WTC11 (cell line): Measurements from ENCODE around the gene EIF4E1B. TPM values are rescaled to one million over a fixed set of nuclear protein-coding genes. Genes with fewer than 3 reads are reported as not detected.

ENCODE experiments used
- ATAC-seq: fragments of 200-7000 bp; cut with Tn5 transposase; 2 replicates; pipeline ENCODE4 v1.10.0; 2021; ENCODE audit warnings: mild to moderate bottlenecking, moderate library complexity
- CTCF ChIA-PET: fragments of 300-600 bp; sonication (Branson Sonifier 250); formaldehyde crosslinking; loops from one replicate; lab custom pipeline; 2021; ENCODE audit warnings: antibody characterized with exemption; lab: Charles Lee
- POLR2A ChIA-PET: fragments of 350-600 bp; sonication (Branson Sonifier 250); formaldehyde crosslinking; loops from one replicate; lab custom pipeline; 2021; ENCODE audit warnings: antibody characterized with exemption; lab: Charles Lee
- DNase-seq: peaks from one replicate; pipeline ENCODE4 v3.0.0; 2021; ENCODE audit warnings: low spot score
- H3K27ac Mint-ChIP-seq: 2 replicates; pipeline ENCODE4 v1.8.0; 2021; ENCODE audit warnings: mixed read lengths
- H3K27me3 Mint-ChIP-seq: 2 replicates; pipeline ENCODE4 v1.8.0; 2021; ENCODE audit warnings: low read depth, mild to moderate bottlenecking, moderate library complexity, mixed read lengths
- H3K36me3 Mint-ChIP-seq: 2 replicates; pipeline ENCODE4 v1.8.0; 2021; ENCODE audit warnings: mixed read lengths
- H3K4me1 Mint-ChIP-seq: 2 replicates; pipeline ENCODE4 v1.8.0; 2022; ENCODE audit warnings: mixed read lengths
- H3K4me3 Mint-ChIP-seq: 2 replicates; pipeline ENCODE4 v1.8.0; 2021; ENCODE audit warnings: mild to moderate bottlenecking, moderate library complexity, mixed read lengths
- H3K9me3 Mint-ChIP-seq: 2 replicates; pipeline ENCODE4 v1.8.0; 2021; ENCODE audit warnings: mixed read lengths
- AFF4 ChIP-seq: sonication (generic); formaldehyde crosslinking; IDR thresholded peaks from 2 replicates; pipeline ENCODE4 v1.8.1; 2023; ENCODE audit warnings: mild to moderate bottlenecking, missing genetic modification reagents, borderline replicate concordance
- CREM ChIP-seq: sonication (generic); formaldehyde crosslinking; IDR thresholded peaks from 2 replicates; pipeline ENCODE4 v1.8.1; 2022; ENCODE audit warnings: mild to moderate bottlenecking, missing genetic modification reagents, moderate library complexity
- E2F4 ChIP-seq: sonication (generic); formaldehyde crosslinking; IDR thresholded peaks from 2 replicates; pipeline ENCODE4 v1.8.1; 2022; ENCODE audit warnings: low read depth, mild to moderate bottlenecking, moderate library complexity, missing genetic modification reagents, borderline replicate concordance
- ERG ChIP-seq: fragments of 250-450 bp; sonication (Bioruptor Pico); IDR thresholded peaks from 2 replicates; pipeline ENCODE4 v1.8.0; 2021; ENCODE audit warnings: mild to moderate bottlenecking
- FOXK1 ChIP-seq: sonication (generic); formaldehyde crosslinking; IDR thresholded peaks from 2 replicates; pipeline ENCODE4 v1.8.0; 2022; ENCODE audit warnings: mild to moderate bottlenecking, moderate library complexity, missing genetic modification reagents
- GABPB1 ChIP-seq: sonication (generic); formaldehyde crosslinking; IDR thresholded peaks from 2 replicates; pipeline ENCODE4 v1.8.1; 2023; ENCODE audit warnings: mild to moderate bottlenecking, missing genetic modification reagents
- GRHL2 ChIP-seq: fragments of 250-450 bp; sonication (Bioruptor Pico); IDR thresholded peaks from 2 replicates; pipeline ENCODE4 v1.8.0; 2022; ENCODE audit warnings: mild to moderate bottlenecking, moderate library complexity; ENCODE audit not compliant: insufficient replicate concordance, severe bottlenecking
- NR1H2 ChIP-seq: sonication (generic); formaldehyde crosslinking; IDR thresholded peaks from 2 replicates; pipeline ENCODE4 v1.9.0; 2021; ENCODE audit warnings: mild to moderate bottlenecking, moderate library complexity, missing genetic modification reagents
- SOX15 ChIP-seq: fragments of 250-450 bp; sonication (Bioruptor Pico); IDR thresholded peaks from 2 replicates; pipeline ENCODE4 v1.9.0; 2021; ENCODE audit warnings: mild to moderate bottlenecking
- STAT6 ChIP-seq: sonication (generic); formaldehyde crosslinking; conservative IDR thresholded peaks from 2 replicates; pipeline ENCODE4 v1.8.1; 2023; ENCODE audit warnings: mild to moderate bottlenecking, low read depth, missing genetic modification reagents, moderate library complexity
- TCF7 ChIP-seq: sonication (generic); formaldehyde crosslinking; IDR thresholded peaks from 2 replicates; pipeline ENCODE4 v1.8.0; 2022; ENCODE audit warnings: mild to moderate bottlenecking, low read depth, missing genetic modification reagents, moderate library complexity
- ZNF121 ChIP-seq: sonication (generic); formaldehyde crosslinking; IDR thresholded peaks from 2 replicates; pipeline ENCODE4 v1.8.0; 2023; ENCODE audit warnings: missing genetic modification reagents
- total RNA-seq: library from RNA; stranded (reverse); gene quantifications from 3 replicates; pipeline ENCODE4 v1.2.3, GENCODE V29; 2021
- TF ChIP-seq, protein P1 (sequence below): sonication (generic); formaldehyde crosslinking; IDR thresholded peaks from 2 replicates; pipeline ENCODE4 v1.8.1; 2023; ENCODE audit warnings: mild to moderate bottlenecking, missing genetic modification reagents, moderate library complexity
- TF ChIP-seq, protein P2 (sequence below): sonication (generic); formaldehyde crosslinking; IDR thresholded peaks from 2 replicates; pipeline ENCODE4 v1.8.0; 2022; ENCODE audit warnings: mild to moderate bottlenecking, missing genetic modification reagents

The EIF4E1B gene
- total RNA-seq, 1 experiment from 2014 or later: 0.74 TPM

DNA sequence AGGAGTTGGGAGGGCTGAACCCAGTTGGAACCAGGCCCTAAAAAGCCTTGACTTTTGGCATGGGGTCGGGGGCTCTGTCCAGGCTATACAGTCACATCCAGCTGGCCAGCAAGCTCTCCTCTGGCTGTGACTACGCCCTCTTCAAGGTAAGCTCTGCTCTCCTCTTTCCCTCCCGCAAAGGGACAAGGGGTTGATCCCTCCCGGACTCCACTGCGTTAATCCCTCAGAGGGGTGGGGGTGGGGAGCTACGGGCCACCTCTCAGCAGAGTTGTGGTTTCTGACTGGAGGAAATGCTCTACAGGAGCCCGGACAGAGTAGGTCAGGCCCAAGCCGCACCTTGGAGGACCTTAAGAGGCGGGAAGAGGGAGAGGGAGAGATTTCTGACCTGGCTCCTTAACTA is 13.8 kb downstream of the EIF4E1B start:
- no peak for DNase-seq
- CTCF ChIA-PET: interaction anchor here (0.7 to 1.8 kb wide), 2 partner anchors 16 to 282 kb away, joined by 3 to 9 read pairs; no protein-coding TSS in a partner anchor
- no peak for ATAC-seq
- TF ChIP-seq GRHL2 (CRISPR knock-in tag) (no peak), CREM (CRISPR knock-in tag) (no peak), STAT6 (CRISPR knock-in tag) (no peak), ZNF121 (CRISPR knock-in tag) (no peak), AFF4 (CRISPR knock-in tag) (no peak), NR1H2 (CRISPR knock-in tag) (no peak), ERG (CRISPR knock-in tag) (no peak), TCF7 (CRISPR knock-in tag) (no peak), FOXK1 (CRISPR knock-in tag) (no peak), GABPB1 (CRISPR knock-in tag) (no peak), E2F4 (CRISPR knock-in tag) (no peak), SOX15 (no peak)
- TF ChIP-seq, protein P1, sequence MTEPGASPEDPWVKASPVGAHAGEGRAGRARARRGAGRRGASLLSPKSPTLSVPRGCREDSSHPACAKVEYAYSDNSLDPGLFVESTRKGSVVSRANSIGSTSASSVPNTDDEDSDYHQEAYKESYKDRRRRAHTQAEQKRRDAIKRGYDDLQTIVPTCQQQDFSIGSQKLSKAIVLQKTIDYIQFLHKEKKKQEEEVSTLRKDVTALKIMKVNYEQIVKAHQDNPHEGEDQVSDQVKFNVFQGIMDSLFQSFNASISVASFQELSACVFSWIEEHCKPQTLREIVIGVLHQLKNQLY (CRISPR knock-in tag): no peak
- TF ChIP-seq, protein P2, sequence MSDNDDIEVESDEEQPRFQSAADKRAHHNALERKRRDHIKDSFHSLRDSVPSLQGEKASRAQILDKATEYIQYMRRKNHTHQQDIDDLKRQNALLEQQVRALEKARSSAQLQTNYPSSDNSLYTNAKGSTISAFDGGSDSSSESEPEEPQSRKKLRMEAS (CRISPR knock-in tag): no peak
- TF ChIP-seq, all 79 proteins: peak for 0
- H3K36me3 Mint-ChIP-seq: no peaks in the 10 kb centered on the region
- H3K27me3 Mint-ChIP-seq: no peaks in the 10 kb centered on the region; the same call in 1 of the 2 replicates
- H3K27ac Mint-ChIP-seq: no peak overlapping the region
- peaks cover 30% of the 10 kb centered on the region for H3K4me1 Mint-ChIP-seq
- no peaks in the 10 kb centered on the region for H3K9me3 Mint-ChIP-seq
- H3K4me3 Mint-ChIP-seq: no peak overlapping the region
- POLR2A ChIA-PET: interaction anchor here (0.6 kb wide), 1 partner anchor 168 kb away, joined by 4 read pairs; no protein-coding TSS in a partner anchor
